GM21825 (cell line): ENCODE data around the gene PIGQ.
"Not testable (repeated sequence)": the region's sequence is repeated elsewhere in the genome, so short reads cannot be mapped to it uniquely, and the experiment has no call there.

Experiments used
- ATAC-seq: cut with Tn5 transposase; IDR thresholded peaks from one replicate; pipeline ENCODE4 v1.9.1; 2021; ENCODE audit warnings: mild to moderate bottlenecking, moderate library complexity; ENCODE audit not compliant: unreplicated experiment

PIGQ gene

DNA sequence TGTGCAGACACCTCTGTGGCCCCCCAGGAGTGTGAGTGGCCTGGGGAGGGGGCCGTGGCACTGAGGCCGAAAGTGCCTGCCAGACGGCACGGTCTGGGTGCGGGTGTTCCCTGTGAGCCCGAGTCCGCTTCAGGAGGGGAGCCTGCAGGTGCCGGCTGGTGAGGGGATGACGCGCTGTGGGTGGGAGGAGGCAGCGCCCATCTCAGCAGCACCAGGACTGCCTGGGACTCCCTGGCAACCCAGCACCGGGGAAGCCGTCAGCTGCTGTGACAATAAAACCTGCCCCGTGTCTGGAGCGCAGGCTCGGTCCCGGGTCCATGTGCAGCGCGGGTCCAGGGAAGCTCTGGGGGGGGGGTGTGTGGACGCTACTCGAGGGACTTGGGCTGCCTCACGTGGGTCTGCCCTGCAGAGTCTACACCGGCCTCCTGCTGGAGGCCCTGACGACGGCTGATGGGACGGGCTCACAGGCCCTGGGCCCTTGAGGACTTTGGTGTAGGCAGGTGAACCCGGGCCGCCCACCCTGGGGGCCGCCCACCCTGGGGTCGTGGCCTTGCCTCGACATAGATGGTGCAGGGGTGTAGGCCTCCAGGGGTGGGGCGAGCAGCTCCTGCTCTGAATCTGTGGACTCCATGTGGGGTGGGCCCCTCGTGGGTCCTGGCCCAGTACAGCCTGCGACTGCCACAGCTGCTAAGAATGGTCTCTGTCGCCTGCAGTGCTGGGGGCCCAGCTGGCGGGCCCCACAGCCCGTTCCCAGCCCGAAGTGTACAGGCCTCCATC is 14.2 kb downstream of the PIGQ start:
- ATAC-seq: no peak

DNA sequence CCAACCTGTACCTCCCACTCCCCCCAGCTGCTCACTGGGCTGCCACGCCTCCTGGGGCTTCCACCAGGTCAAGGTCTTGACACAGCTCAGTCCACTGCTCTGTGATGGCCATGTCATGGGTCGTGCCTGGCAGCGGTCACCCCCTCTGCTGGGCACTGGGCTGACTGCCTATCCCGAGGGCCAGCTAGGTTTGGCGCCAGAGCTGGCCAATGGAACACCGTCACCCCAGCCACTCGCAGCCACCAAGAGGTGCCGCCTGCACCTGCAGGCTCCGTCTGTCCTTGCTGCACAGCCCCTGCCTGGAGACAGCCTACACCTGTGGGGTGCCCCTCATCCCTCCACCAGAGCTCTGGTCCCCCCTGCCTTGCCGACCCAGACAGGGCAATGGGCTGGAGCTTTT is 15.6 kb downstream of the PIGQ start:
- no peak for ATAC-seq

DNA sequence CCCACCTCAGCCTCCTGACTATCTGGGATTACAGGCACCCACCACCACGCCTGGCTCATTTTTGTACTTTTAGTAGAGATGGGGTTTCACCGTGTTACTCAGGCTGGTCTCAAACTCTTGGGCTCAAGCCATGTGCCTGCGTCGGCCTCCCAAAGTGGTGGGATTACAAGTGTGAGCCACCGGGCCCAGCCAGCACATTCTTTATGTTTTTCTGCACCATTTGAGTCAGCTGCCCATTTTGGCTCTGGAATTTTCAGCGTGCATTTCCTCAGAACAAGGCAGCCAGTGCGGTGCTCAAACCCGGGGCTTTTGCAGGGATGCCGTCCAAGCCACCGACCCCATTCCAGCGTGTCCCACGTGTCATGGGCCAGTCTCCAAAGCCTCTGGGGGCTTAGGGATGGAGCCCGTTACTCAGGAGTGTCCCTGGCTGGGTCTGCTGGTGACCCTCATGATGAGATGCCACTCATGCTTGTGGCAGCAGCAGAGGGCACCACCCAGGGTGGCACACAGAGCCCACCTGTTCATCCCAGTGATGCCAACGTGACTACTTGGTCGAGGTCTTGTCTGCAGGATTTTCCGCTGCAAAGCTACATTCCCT is 16.4 kb downstream of the PIGQ start:
- no peak for ATAC-seq

DNA sequence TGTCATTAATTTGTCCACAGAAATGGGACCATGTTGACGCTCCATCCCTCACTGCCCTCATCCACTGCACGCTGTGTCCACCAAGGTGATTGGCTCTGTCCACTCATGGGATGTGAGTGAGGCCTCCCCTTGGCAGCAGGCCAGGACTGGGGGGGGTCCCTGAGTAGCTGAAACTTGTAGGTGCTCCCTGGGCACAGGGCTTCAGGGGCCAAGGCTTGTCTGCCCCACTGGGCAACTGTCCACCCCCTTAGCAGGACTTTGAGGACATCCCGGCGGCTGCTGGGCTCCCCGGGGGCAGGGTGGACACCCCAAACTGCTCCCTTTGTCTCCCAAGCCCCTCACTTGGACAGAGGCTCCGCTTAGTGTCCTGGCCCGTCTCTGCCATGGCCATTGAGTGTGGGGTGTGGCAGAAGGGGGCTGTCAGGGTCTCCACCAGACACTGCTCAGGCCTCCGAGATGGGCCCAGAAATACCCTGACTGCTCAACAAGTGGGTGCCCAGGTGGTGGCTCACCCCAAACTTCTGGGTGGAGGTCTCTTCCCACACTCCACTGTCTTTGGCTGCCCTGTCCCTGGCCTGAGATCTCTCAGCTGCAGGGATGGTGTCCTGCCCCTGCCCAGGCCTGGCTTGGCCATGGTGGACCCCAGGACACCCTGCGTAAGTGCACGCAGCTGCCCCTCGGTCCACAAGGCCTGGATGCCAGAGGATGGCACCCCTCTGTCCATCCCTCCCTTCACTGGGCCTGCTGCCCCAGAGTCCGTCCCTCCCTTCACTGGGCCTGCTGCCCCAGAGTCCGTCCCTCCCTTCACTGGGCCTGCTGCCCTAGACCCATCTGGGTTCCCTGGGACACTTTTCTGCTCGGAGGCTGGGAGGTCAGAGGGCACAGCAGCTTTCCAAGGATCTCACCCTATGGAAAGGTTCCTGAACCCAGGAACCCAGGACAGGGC is 17.1 kb downstream of the PIGQ start:
- ATAC-seq: no peak

DNA sequence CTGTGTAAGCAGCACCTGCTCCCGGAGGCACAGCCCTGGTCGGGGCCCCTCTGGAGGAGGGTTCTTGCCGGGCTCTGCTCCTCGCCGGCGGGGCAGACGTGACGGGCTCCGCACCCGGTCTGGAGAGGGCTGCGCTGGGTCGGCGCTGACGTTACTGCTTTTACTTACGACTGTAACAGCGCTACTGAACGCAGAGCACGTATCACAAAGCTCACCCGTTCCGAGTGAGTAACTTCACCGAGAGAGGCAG is 18.8 kb downstream of the PIGQ start:
- peak; percentile 11 for ATAC-seq

DNA sequence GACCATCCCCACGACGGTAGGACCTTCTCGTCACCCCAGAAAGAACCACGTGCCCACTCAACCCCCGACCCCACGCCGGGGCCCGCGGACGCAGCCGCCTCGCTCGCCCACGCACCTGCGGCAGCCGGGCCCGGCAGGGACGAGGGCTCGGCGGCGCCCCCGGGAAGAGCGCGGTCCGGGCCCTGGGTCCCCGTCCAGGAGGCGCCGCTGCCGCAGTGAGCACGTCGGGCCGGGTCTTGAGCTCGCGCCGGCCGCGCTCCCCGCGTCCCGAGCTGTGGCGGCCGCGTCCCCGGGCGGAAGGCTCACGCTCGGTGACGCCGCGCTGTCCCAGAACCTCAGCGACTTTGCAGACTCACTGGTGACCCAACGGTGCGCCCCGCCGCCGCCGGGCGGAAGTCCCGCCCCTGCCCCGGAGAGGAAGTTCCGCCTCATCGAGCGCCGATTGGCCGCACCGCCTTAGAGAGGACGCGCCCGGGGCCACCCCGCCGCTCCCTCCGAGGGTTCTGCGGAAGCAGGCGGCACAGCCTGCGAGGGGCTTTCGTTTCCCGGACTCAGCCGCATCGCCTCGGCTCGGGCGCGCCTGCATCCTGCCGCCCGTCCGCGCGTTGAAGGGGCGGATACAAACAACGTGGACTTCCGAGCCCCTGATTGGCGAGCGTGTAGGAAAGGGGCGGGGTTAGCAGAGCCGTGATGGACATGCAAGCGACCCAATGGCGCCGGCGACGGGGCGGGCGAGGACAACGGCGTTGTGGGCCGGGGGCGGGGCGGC is 19.3 kb downstream of the PIGQ start:
- ATAC-seq: peak; percentile 55

DNA sequence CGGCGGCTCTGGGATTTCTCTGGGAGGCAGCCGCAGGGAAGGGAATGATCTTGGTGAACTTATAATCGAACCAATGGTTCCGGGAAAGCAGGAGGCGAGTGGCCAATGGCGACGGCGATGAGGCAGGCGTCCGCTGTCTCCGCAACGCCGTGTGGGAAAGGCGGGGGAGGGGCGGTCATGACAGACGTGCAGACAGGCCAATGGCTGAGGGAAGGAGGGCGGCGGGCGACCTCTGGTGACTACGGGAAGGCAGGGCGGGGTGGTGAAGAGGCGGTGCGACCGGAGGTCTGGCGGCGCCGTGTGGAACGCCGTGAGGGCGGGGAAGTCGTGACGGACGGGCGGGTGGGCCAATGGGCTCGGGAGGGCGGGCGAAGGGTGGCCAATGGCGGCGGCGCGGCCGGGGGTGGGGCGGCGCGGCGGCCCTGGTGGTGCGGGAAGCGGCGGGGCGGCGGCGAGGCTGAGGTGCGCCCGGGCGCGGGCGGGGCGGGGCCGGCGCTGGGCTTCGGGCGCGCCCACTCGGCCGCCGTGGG is 20.0 kb downstream of the PIGQ start, which contains the start of gene RAB40C:
TSS of gene RAB40C (plus strand) at position 409 of the 530 bp plus-strand sequence. CDS start 226 bp downstream, outside the sequence.
- peak; percentile 69 for ATAC-seq

DNA sequence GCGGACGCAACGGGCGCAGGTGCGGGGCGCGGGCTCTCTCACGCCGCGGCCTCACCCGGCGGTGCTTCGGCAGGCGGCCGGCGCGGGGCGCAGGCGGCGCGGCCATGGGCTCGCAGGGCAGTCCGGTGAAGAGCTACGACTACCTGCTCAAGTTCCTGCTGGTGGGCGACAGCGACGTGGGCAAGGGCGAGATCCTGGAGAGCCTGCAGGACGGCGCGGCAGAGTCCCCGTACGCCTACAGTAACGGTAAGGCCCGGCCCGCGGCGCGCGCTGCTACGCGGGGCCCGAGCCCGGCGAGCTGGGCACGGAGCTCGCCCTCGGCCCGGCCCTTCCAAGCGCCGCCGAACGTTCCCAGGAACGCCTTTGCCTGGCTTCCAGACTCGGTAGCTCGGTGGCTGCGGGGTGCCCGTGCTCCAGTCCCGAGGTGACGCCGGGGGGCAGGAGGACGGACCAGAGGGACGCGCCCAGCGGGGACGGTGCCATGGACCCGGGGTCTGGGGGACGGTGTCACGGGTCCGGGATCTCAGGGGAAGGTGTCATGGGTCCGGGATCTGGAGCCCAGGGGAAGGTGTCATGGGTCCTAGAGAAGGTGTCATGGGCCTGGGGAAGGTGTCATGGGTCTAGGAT is 20.5 kb downstream of the PIGQ start:
- no peak for ATAC-seq

DNA sequence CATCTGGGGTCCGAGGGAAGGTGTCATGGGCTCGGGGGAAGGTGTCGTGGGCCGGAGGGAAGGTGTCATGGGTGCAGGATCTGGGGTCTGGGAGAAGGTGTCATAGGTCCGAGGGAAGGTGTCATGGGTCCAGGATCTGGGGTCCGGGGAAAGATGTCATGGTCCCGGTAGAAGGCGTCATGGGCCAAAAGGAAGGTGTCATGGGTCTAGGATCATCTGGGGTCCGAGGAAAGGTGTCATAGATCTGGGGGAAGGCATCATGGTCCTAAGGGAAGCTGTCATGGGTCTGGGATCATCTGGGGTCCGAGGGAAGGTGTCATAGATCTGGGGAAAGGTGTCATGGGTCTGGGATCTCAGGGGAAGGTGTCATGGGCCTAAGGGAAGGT is 21.0 kb downstream of the PIGQ start:
- no peak for ATAC-seq

DNA sequence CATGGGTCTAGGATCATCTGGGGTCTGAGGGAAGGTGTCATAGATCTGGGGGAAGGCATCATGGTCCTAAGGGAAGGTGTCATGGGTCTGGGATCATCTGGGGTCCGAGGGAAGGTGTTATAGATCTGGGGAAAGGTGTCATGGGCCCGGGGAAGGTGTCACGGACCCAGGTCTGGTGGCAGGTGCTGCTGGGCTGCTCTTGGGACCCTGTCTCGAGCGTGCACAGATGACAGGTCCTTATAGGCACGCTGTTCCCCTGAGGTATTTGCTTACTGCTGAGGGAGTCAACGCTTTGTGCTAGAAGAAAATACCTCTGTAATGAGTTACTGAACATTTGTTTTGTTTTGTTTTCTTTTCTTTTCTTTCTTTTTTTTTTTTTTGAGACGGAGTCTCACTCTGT is 21.5 kb downstream of the PIGQ start:
- ATAC-seq: no peak

DNA sequence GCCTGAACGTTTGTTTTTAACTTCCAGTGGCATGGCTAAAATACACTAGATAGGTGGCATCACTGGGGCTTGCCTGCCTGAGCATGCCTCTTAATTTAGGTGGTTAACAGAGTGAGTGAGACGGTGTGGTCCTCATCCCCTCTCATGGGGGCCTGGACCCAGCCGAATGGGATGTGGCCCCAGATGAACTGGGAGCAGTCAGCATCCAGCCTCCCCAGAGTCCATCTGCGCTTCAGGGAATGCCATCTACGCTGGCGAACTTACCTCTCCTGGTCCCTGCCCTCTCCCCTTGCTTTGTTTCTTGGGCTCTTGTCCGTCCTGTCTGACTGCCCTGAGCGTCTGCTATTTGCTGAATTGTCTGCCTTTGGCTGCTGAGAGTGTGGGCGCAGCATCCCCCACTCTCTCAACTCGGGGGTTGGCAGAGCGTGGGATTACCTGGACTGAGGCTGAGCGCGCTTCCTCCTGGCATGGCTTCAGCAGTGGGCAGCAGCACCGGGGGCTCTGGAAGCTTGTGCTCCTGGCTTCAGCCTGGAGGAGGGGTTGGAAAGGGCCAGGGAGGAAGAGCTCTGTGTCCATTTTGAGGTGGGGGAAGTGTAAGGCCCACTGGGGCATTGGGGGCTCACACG is 22.2 kb downstream of the PIGQ start:
- no peak for ATAC-seq

DNA sequence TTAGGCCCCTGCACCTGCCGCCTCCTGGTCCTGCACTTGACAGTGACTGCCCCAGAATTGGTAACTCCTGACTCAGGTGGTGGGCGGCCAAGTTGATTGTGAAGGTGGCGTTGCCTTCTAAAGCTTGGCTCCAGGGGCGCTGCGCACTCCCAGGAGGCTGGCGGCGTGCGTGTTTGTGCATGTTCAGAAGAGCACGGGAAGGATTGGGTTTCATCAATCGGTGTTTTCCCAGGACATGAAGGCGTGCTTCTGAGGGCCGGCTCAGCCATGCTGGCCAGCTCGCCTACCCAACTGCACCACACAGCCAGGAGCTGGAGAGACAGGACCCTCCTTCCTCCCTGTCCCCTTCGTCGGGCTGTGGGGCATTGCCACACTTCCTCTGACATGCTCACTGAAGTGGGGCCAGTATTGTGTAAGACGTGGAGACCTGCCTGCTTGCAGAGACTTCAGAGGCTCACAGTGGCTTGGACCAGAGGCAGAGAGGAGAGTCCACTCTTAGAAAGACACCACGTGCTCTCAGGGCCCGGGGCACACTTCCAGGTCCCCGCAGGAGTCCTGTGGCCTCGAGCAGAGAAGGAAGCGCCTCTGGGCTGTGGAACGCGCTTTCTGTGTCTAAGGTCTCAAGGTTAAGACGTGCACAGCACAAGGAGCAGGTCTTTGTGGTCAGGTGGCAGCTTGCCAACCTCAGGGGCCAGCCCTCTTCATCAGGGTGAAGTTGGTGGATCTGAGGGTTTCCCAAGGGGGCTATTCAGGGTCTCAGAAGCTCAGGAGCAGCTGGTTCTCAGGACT is 22.9 kb downstream of the PIGQ start:
- no peak for ATAC-seq

DNA sequence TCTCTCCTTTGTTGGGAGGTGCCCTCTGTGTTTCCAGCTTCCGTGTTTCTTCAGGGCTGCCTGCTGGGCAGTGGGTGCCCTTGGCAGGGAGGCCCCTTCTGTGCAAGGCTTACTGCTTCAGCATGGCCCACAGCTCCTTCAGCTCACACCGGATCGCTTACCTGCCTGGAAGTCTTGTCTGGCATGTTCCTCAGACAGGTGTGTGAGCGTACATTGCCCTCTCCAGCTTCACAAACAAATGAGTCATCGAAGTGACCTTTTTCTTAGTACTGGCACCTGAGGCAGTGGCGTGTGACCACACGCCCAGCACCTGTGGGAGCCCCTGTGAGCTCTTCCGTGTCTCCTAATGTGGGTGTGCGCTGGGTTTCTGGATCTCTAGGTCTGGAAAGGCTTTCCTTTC is 23.6 kb downstream of the PIGQ start:
- no peak for ATAC-seq

DNA sequence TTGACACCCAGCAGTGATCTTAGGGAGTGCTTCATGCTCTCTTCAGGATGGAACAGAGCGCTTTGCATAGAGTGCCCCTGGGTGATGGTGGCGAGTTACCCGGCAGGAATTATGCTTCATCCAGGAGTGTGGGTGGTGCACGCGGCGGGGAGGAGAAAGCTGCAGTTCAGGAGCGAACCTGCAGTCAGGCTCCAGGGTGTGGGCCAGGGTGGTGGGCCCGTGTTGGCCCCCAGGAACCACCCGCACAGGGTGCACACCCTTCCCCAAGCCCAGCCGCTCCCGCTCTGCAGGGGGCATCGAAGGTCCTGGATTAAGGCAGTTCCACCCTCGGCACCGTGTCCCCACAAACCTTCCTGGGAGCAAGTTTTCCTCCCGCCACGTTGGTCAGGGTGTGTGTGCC is 24.0 kb downstream of the PIGQ start:
- no peak for ATAC-seq

DNA sequence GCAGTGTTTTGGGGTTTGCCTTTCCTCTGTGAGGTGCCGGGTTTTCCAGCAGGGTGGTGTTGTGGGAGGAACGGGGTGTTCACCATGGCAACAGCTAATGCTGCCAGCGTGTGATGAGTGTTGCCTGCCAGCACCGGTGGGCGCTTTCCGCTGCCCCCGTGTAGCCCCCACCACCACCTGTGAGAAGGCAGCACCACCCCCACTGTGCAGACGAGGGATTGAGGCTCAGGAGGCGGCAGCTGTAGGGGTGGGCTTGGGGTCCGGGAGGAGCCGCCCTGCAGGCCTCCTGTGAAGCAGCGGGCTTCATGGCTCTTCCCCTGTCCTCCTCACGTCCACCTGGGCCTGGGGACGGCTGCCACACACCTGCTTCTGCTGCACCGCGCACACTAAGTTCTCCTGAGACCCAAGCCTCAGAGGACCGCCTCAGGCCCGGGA is 25.3 kb downstream of the PIGQ start:
- no peak for ATAC-seq

DNA sequence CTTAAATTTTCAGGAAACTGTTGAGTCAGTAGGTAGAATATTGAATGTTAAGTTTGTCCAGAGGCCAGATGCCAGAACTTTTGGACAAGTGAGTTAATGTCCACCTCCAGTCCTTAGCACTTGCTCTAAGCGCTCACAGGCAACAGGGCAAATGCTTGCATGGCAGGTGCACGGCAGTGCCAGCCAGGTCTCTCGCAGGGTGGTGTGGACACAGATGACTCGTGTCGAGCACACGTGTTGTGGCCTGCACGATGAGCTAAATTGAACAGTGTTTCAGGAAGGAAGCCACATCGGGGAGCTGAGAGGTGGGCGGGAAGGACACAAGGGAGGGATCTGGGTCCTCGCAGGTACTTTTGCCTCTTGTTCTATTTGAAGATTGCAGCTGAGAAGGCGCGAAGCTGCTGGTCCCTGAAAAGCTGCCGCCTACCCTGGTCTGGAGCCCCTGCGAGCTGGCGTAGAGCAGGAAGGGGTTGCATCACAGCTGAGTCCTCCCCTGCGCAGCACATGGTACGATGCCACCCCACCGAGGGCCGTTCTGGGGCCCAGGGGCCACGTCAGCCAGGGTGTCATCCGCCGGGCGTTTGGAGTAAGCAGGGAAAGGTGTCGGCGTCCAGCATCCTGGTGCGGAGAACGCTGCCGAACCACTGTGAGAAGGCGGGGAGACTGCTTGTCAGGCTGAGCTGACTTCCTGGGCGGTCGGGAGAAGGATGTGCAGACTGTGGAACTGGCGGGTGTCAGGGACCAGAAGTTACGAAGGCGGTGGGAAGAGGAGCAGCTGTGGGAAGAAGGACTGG is 26.4 kb downstream of the PIGQ start:
- ATAC-seq: no peak

DNA sequence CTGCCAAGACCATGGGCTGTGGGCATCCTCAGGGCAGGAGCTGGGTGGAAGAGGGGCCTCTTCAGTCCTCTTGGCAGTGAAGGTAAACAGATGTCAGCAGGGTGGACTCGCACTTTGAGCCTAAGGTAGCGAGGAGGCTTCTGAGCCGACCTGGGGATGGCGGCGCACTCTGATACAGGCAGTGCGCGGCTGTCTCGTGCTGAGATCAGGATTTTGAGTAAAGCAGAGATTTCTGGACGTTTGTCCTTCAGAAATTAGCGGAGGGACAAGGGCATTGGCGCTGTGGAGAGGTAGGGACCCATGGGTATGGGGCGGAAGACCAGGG is 26.9 kb downstream of the PIGQ start:
- ATAC-seq: no peak

DNA sequence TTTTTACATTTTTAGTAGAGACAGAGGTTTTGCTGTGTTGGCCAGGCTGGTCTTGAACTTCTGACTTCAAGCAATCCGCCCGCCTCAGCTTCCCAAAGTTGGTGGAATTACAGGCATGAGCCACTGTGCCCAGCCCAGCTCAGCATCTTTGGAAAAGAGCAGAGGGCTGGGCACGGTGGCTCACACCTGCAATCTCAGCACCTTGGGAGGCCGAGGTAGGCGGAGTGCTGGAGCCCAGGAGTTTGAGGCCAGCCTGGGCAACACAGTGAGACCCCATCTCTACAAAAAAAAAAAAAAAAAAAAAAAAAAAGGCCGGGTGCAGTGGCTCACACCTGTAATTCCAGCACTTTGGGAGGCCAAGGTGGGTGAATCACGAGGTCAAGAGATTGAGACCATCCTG is 27.9 kb downstream of the PIGQ start:
- not testable (repeated sequence) for ATAC-seq
